Kidney (tissue), 14 donors: ENCODE measurements around the gene GADD45GIP1. TPM values are rescaled to one million over a fixed set of nuclear protein-coding genes. Genes with fewer than 3 reads are reported as not detected.

ENCODE experiments used
- DNase-seq, 5 donors: peaks; one replicate each; pipeline ENCODE4 v3.0.0-alpha.2; 2013 to 2020
- FAIRE-seq: peaks from 2 replicates; lab custom pipeline; 2012; peaks lifted over from hg19 to GRCh38; lab: Jason Lieb, UNC
- H3K27ac ChIP-seq, 2 donors: one replicate each; pipeline ENCODE4 v1.7.0; 2013; ENCODE audit warnings: low read depth in 2 of 2, low read length in 2 of 2, inconsistent platforms in 1 of 2
- H3K27me3 ChIP-seq: one replicate; pipeline ENCODE4 v1.7.1; 2013; ENCODE audit warnings: low read length, inconsistent platforms; ENCODE audit not compliant: control insufficient read depth, insufficient read depth
- H3K36me3 ChIP-seq, 3 donors: one replicate each; pipeline versions ENCODE4 v1.7.0 to v1.7.1; 2013; ENCODE audit warnings: low read length in 3 of 3, control low read depth in 1 of 3, inconsistent platforms in 1 of 3; ENCODE audit not compliant: insufficient read depth in 3 of 3, control insufficient read depth in 2 of 3
- H3K4me1 ChIP-seq, 3 donors: one replicate each; pipeline versions ENCODE4 v1.7.0 to v1.7.1; 2013; ENCODE audit warnings: low read length in 3 of 3, inconsistent platforms in 1 of 3, low read depth in 1 of 3; ENCODE audit not compliant: control insufficient read depth in 2 of 3, insufficient read depth in 2 of 3
- H3K4me3 ChIP-seq, 3 donors: one replicate each; pipeline versions ENCODE4 v1.7.0 to v1.8.1; 2013; ENCODE audit warnings: low read length in 3 of 3, control low read depth in 1 of 3, inconsistent platforms in 1 of 3
- H3K9ac ChIP-seq, 3 donors: one replicate each; pipeline versions ENCODE4 v1.7.0 to v1.7.1; 2013; ENCODE audit warnings: low read length in 3 of 3, control low read depth in 1 of 3, inconsistent platforms in 1 of 3
- H3K9me3 ChIP-seq, 3 donors: one replicate each; pipeline versions ENCODE4 v1.7.0 to v1.7.1; 2013; ENCODE audit warnings: low read length in 3 of 3, control low read depth in 1 of 3, inconsistent platforms in 1 of 3; ENCODE audit not compliant: control insufficient read depth in 2 of 3, insufficient read depth in 1 of 3
- intact Hi-C: fragments of 100-400 bp; cut with DNase I; formaldehyde crosslinking; loops from one replicate; pipeline ENCODE4 v1.11.1; 2022
- polyA plus RNA-seq: library from polyadenylated mRNA; stranded (reverse); fragments of 350-450 nt; fragmentation: Illumina TruSeq; extraction: RNeasy Lipid Tissue Mini Kit (QIAGEN cat#74804); gene quantifications from one replicate; pipeline ENCODE4 v1.2.3, GENCODE V29; 2014; ENCODE audit warnings: low read depth, low replicate concordance; ENCODE audit not compliant: insufficient read depth
- total RNA-seq: library from RNA; stranded (reverse); fragmentation: NEBNext Ultra II Directional; extraction: Animal tissue kit (Norgen Biotek cat#: 25700); gene quantifications from one replicate; pipeline ENCODE4 v1.2.1, GENCODE V29; 2021
- TF ChIP-seq, protein P1 (sequence below): IDR thresholded peaks from 3 replicates; pipeline ENCODE4 v1.5.1; 2012; ENCODE audit warnings: mild to moderate bottlenecking, moderate library complexity, borderline replicate concordance; ENCODE audit not compliant: insufficient read depth; ENCODE audit errors: extremely low read depth
- donor health status: control.
- donor health status: control.
- donor health status: control.
- donor health status: control.
- donor health status: control.
- donor health status: DM: yes; HTN: yes; CAD: no.
- donor health status: Normal renal cell carcinoma (clear cell type).

GADD45GIP1 gene
- total and polyA plus RNA-seq, 2 donors from 2014 or later = 18.4 to 71.3 TPM

DNA sequence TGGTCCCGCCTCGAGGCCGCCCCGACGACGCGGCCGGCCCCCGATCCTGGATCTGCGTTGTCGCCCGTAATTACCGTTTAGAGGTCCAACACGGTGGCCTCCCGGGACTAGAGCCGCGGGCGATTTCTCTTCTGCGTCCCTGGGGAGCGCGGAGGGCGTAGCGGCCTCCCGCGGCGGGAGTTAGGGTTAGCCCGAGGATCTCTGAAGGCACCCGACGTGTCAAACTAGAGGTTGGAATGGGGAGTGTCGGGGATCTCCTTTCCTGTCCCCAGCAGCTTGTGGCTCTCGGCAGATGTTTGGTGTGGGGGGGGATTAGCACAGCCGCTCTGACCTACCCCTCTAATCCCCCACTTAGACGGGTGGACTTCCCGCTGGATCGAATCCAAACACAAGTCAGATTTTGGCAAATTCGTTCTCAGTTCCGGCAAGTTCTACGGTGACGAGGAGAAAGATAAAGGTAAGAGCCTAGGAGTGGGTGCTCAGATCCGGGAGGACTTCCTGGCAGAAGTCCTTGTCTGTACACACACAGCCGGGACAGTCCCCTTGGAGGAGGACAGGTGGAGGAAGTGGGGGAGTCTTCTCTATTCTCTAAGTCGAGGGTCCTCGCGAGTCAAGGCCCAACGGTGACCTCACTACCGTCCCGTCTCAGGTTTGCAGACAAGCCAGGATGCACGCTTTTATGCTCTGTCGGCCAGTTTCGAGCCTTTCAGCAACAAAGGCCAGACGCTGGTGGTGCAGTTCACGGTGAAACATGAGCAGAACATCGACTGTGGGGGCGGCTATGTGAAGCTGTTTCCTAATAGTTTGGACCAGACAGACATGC, 18.0 kb downstream of the GADD45GIP1 start:
- peak overlapping the region; percentile 91 to 96 (median 91) for H3K4me3 ChIP-seq
- peaks cover 0 to 33% (median 30%) of the 10 kb centered on the region in 3 donors for H3K4me1 ChIP-seq
- FAIRE-seq (no peak), DNase-seq (peak; percentile 50 to 78 (median 66))
- intact Hi-C loops = no loop called here
- peaks cover 15 to 34% (median 18%) of the 10 kb centered on the region in 3 donors for H3K36me3 ChIP-seq
- no peaks in the 10 kb centered on the region for H3K27me3 ChIP-seq
- peak overlapping the region; percentile 91 to 93 (median 93) for H3K9ac ChIP-seq
- TF ChIP-seq, protein P1, sequence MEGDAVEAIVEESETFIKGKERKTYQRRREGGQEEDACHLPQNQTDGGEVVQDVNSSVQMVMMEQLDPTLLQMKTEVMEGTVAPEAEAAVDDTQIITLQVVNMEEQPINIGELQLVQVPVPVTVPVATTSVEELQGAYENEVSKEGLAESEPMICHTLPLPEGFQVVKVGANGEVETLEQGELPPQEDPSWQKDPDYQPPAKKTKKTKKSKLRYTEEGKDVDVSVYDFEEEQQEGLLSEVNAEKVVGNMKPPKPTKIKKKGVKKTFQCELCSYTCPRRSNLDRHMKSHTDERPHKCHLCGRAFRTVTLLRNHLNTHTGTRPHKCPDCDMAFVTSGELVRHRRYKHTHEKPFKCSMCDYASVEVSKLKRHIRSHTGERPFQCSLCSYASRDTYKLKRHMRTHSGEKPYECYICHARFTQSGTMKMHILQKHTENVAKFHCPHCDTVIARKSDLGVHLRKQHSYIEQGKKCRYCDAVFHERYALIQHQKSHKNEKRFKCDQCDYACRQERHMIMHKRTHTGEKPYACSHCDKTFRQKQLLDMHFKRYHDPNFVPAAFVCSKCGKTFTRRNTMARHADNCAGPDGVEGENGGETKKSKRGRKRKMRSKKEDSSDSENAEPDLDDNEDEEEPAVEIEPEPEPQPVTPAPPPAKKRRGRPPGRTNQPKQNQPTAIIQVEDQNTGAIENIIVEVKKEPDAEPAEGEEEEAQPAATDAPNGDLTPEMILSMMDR = no peak
- no peaks in the 10 kb centered on the region for H3K9me3 ChIP-seq
- H3K27ac ChIP-seq = peak overlapping the region; percentile 91 to 92

DNA sequence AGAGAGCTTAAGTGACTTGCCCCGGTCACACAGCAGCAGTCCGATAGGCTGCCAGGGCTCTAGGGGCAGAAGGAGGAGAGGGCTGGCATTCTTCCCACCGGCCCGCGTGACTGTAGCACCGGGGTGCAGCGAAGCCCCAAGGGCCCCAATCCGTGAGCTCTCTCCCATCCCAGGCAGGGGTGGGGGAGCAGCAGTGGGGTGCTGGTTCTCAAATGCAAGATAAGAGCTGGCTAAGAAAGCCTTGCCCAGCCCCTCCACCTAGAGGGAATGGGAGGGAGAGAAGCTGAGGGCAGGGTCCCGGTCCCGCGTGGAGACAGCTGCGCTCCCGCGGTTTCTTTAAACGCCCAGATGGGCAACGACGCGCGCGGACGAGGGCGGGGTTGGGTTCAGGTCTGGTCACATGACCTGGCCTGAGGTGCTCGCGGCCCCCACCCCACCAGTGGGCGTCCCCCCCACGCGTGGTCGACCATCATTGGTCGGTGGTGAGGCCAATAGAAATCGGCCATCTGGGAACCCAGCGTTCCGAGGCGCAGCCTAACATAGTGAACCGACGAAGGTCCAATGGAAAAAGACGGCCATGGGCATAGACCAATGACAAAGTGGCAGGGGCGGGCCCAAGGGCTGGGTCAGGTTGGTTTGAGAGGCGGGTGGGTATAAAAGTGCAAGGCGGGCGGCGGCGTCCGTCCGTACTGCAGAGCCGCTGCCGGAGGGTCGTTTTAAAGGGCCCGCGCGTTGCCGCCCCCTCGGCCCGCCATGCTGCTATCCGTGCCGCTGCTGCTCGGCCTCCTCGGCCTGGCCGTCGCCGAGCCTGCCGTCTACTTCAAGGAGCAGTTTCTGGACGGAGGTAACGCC, 18.9 kb downstream of the GADD45GIP1 start, which contains the start of gene CALR:
Gene CALR (plus strand): TSS at position 683 of the 852 bp plus-strand sequence. CDS start 71 bp downstream, at position 754.
- DNase-seq (peak; percentile 100), FAIRE-seq (peak; percentile 97)
- TF ChIP-seq, protein P1 = no peak
- Histone ChIP-seq H3K9me3 (no peaks in the 10 kb centered on the region), H3K4me3 (peak within 1 kb of the TSS; percentile 91 to 96 (median 91)), H3K36me3 (peaks cover 12 to 27% (median 13%) of the 10 kb centered on the region in 3 donors), H3K9ac (peak within 1 kb of the TSS; percentile 91 to 93 (median 93)), H3K27me3 (no peaks in the 10 kb centered on the region), H3K27ac (peak within 1 kb of the TSS; percentile 91 to 92), H3K4me1 (peaks cover 0 to 27% (median 25%) of the 10 kb centered on the region in 3 donors)
- intact Hi-C loops = no loop called here

DNA sequence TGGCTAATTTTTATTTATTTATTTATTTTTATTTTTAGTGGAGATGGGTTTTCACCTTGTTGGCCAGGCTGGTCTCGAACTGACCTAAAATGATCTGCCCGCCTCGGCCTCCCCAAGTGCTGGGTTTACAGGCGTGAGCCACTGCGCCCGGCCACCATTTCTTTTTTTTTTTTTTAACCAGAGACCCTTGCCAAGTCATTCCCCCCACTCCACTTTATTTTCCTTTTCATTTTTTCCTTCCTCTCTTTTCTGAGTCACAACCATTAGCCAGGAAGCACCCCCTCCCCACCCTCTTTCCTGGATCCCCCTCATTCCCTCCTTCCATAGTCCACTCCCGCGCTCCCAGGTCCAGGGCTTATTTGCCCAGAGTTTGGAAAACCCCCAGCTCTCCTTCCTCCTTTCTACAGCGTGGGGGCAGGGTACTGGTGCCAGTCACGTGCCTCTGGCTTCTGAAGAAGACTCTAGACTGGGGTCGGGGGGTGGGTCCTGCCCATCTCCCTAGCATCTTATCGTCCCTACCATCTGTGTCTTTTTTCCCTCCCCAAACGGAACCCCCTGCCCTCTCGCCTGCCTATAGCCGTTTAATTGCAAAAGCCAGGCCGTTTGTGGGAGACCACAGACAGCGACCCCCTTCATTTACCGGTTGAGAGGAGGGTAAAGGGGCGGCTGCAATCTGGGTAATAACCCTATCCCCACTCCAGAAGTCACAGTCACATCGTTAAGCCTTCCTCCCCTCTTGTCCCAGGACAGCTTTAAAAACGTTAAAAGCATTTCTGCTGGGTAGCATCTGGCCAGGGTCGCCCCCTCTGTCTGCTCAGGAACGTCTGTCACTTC, 19.7 kb downstream of the GADD45GIP1 start:
- Histone ChIP-seq H3K4me1 (peaks cover 0 to 34% (median 30%) of the 10 kb centered on the region in 3 donors), H3K36me3 (peaks cover 11 to 24% (median 13%) of the 10 kb centered on the region in 3 donors), H3K9me3 (no peaks in the 10 kb centered on the region), H3K27ac (peak overlapping the region in 1 of 2 donors; percentile 81), H3K4me3 (peak overlapping the region; percentile 58 to 91 (median 65)), H3K27me3 (no peaks in the 10 kb centered on the region), H3K9ac (peak overlapping the region; percentile 22 to 71 (median 32))
- intact Hi-C loops = no loop called here
- peak; percentile 57 to 82 (median 74) for DNase-seq
- TF ChIP-seq, protein P1 = no peak
- FAIRE-seq = no peak
